ENCODE measurements around the gene DDX27. TPM values are rescaled to one million over a fixed set of nuclear protein-coding genes. Genes with fewer than 3 reads are reported as not detected.
"Not testable (repeated sequence)": the region's sequence is repeated elsewhere in the genome, so short reads cannot be mapped to it uniquely, and the experiment has no call there.

The DDX27 gene
- polyA plus RNA-seq, 1 of the 3 experiments (the other 2 are of a cell fraction): 51.9 TPM

DNA sequence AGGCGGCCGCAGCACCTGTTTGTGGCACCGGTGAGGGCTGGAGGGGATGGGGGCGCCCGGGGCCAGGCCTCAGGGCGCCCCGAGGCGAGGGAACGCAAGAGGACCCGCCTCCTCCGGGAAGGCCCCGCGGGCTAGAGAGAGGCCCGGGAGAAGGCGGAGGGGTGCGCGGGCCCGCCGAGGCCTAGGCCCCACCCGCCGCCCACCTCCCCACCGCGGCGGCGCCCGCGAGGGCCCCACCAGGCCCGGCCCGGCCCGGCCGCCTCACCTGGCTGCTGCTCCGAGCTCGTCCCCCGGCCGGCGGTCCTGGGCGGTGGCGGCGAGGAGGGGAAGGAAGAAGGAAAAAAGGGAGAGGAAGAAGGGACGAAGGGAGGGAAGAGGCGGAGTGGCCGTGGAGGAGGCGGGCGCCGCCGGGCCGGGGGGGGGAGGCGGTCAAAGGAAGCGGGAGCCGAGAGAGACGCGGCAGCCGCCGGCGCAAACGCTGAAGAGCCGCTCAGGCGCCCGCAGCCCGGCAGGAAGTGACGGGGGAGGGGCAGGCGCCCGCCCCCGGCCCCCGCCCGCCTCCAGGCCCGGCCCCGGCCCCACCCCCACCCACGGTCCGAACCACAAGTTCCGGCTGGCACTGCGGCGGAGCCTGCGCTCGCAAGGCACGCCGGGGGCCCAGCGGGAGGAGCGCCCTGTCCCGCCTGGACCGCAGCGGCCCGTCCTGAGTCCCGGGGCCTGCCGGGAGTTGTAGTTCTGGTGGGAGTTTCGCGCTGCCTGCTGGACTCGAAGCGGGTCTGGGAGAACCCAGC is 31.2 kb upstream of the DDX27 start, which contains the start of gene STAU1 (continued):
- TF ChIP-seq YY1 (IDR thresholded peaks at IDR 0.05; ENCODE audit: low read depth) (no peak), POLR2AphosphoS5 (IDR thresholded peaks at IDR 0.05; ENCODE audit: low read depth, low read length) (peak; percentile 77)

DNA sequence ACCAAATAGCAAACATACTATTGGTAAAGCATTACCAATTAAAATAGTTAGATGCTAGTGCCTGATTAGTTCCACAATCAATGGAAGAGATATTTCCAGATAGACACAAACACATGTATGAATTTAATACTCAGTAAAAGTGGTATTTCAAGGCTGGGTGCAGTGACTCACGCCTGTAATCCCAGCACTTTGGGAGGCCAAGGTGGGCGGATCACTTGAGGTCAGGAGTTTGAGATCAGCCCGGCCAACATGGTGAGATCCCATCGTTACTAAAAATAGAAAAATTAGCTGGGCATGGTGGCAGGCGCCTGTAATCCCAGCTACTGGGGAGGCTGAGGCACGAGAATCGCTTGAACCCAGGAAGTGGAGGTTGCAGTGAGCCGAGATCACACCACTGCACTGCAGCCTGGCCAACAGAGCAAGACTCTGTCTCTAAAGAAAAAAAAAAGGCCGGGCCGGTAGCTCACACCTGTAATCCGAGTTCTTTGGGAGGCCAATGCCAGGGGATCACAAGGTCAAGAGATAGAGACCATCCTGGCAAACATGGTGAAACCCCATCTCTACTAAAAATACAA is 26.2 kb upstream of the DDX27 start:
- H3K9me3 ChIP-seq; POLR2A ChIA-PET; H3K4me3 ChIP-seq (ENCODE audit: low read depth in 2 of 2, low read length in 1 of 2); H3K9ac ChIP-seq; H3K27ac ChIP-seq (ENCODE audit: low read depth in 2 of 2, low read length in 1 of 2); H3K4me2 ChIP-seq; H3K36me3 ChIP-seq (replicated peaks in 1 of 2; ENCODE audit: control insufficient read depth in 1 of 2, insufficient read depth in 2 of 2, low read length in 1 of 2); H3K79me2 ChIP-seq (ENCODE audit: insufficient read depth); H3K9me2 ChIP-seq; H3F3A ChIP-seq (replicated peaks; ENCODE audit: insufficient read depth); DNase-seq; H3K27me3 ChIP-seq (ENCODE audit: insufficient read depth); H3K4me1 ChIP-seq (ENCODE audit: control insufficient read depth in 1 of 2, insufficient read depth in 2 of 2, low read depth in 1 of 2, low read length in 1 of 2); H4K20me1 ChIP-seq (ENCODE audit: insufficient read depth); H2AFZ ChIP-seq (ENCODE audit: low read depth): not testable (repeated sequence)
- WGBS (ENCODE audit: low lambda C conversion rate): 87% methylated on average over 11 of the region's 11 CpGs
- CTCF ChIA-PET: interaction anchor here (1.8 kb wide), 1 partner anchor 24 kb away, joined by 4 read pairs; no protein-coding TSS in a partner anchor

DNA sequence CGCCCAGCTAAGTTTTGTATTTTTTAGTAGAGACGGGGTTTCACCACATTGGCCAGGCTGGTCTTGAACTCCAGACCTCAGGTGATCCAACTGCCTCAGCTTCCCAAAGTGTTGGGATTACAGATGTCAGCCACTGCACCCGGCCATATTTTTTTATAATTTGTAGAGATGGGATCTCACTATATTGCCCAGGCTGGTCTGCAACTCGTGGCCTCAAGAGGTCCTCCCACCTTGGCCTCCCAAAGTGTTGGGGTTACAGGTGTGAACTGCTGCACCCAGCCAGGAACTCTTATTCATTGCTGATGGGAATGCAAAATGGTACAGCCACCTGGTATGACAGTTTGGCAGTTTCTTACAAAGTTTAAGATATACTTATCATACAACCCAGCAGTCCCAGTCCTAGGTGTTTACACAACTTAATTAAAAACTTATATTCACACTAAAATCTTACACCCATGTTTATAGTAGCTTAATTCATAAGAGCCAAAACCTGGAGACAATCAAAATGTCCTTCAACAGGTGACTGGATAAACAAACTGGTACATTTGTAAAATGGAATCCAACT is 19.4 kb upstream of the DDX27 start:
- no peaks in the 10 kb centered on the region for H3K36me3 ChIP-seq (replicated peaks in 1 of 2; ENCODE audit: control insufficient read depth in 1 of 2, insufficient read depth in 2 of 2, low read length in 1 of 2)
- CTCF ChIA-PET: no interaction called here
- no peak overlapping the region for H3K4me3 ChIP-seq (ENCODE audit: low read depth in 2 of 2, low read length in 1 of 2)
- H3K79me2 ChIP-seq (ENCODE audit: insufficient read depth): no peaks in the 10 kb centered on the region
- no peaks in the 10 kb centered on the region for H3K27me3 ChIP-seq (ENCODE audit: insufficient read depth)
- no peak overlapping the region for H3K4me2 ChIP-seq
- H3K9me2 ChIP-seq: no peaks in the 10 kb centered on the region
- no peaks in the 10 kb centered on the region for H4K20me1 ChIP-seq (ENCODE audit: insufficient read depth)
- H2AFZ ChIP-seq (ENCODE audit: low read depth): no peak overlapping the region
- H3F3A ChIP-seq (replicated peaks; ENCODE audit: insufficient read depth): no peaks in the 10 kb centered on the region
- H3K27ac ChIP-seq (ENCODE audit: low read depth in 2 of 2, low read length in 1 of 2): no peak overlapping the region
- H3K9me3 ChIP-seq: no peaks in the 10 kb centered on the region
- WGBS (ENCODE audit: low lambda C conversion rate): 76% methylated on average over 3 of the region's 4 CpGs
- POLR2A ChIA-PET: interaction anchor here (0.6 kb wide), 1 partner anchor 203 kb away, joined by 3 read pairs; no protein-coding TSS in a partner anchor
- no peaks in the 10 kb centered on the region for H3K4me1 ChIP-seq (ENCODE audit: control insufficient read depth in 1 of 2, insufficient read depth in 2 of 2, low read depth in 1 of 2, low read length in 1 of 2)
- no peak for DNase-seq
- no peak overlapping the region for H3K9ac ChIP-seq
- TF ChIP-seq, protein P1, sequence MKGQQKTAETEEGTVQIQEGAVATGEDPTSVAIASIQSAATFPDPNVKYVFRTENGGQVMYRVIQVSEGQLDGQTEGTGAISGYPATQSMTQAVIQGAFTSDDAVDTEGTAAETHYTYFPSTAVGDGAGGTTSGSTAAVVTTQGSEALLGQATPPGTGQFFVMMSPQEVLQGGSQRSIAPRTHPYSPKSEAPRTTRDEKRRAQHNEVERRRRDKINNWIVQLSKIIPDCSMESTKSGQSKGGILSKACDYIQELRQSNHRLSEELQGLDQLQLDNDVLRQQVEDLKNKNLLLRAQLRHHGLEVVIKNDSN (IDR thresholded peaks at IDR 0.05; ENCODE audit: borderline replicate concordance, low read depth): no peak
- TF ChIP-seq EP300 (IDR thresholded peaks at IDR 0.05; ENCODE audit: borderline replicate concordance in 1 of 2, low read depth in 1 of 2, low read length in 1 of 2) (no peak), RFX5 (IDR thresholded peaks at IDR 0.05; ENCODE audit: low read length) (no peak), EZH2phosphoT487 (IDR thresholded peaks at IDR 0.05; ENCODE audit: borderline replicate concordance, low read depth) (no peak), SIN3A (IDR thresholded peaks at IDR 0.05; ENCODE audit: borderline replicate concordance, low read depth, low read length) (no peak), NRF1 (IDR thresholded peaks at IDR 0.05; ENCODE audit: low read depth, low read length) (no peak), MEF2A (IDR thresholded peaks at IDR 0.05; ENCODE audit: borderline replicate concordance, low read depth) (no peak), RCOR1 (IDR thresholded peaks at IDR 0.05; ENCODE audit: low read length) (no peak), NFIC (IDR thresholded peaks at IDR 0.05; ENCODE audit: borderline replicate concordance) (no peak), GABPA (IDR thresholded peaks at IDR 0.05; ENCODE audit: low read depth) (no peak), CHD2 (IDR thresholded peaks at IDR 0.05; ENCODE audit: low read length, partially characterized antibody) (no peak), JUND (IDR thresholded peaks at IDR 0.05) (no peak)
- TF ChIP-seq, protein P2, sequence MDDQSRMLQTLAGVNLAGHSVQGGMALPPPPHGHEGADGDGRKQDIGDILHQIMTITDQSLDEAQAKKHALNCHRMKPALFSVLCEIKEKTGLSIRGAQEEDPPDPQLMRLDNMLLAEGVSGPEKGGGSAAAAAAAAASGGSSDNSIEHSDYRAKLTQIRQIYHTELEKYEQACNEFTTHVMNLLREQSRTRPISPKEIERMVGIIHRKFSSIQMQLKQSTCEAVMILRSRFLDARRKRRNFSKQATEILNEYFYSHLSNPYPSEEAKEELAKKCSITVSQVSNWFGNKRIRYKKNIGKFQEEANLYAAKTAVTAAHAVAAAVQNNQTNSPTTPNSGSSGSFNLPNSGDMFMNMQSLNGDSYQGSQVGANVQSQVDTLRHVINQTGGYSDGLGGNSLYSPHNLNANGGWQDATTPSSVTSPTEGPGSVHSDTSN (IDR thresholded peaks at IDR 0.05): no peak
- TF ChIP-seq, protein P3, sequence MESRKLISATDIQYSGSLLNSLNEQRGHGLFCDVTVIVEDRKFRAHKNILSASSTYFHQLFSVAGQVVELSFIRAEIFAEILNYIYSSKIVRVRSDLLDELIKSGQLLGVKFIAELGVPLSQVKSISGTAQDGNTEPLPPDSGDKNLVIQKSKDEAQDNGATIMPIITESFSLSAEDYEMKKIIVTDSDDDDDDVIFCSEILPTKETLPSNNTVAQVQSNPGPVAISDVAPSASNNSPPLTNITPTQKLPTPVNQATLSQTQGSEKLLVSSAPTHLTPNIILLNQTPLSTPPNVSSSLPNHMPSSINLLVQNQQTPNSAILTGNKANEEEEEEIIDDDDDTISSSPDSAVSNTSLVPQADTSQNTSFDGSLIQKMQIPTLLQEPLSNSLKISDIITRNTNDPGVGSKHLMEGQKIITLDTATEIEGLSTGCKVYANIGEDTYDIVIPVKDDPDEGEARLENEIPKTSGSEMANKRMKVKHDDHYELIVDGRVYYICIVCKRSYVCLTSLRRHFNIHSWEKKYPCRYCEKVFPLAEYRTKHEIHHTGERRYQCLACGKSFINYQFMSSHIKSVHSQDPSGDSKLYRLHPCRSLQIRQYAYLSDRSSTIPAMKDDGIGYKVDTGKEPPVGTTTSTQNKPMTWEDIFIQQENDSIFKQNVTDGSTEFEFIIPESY (IDR thresholded peaks at IDR 0.05; ENCODE audit: borderline replicate concordance, low read depth): no peak
- TF ChIP-seq, protein P4, sequence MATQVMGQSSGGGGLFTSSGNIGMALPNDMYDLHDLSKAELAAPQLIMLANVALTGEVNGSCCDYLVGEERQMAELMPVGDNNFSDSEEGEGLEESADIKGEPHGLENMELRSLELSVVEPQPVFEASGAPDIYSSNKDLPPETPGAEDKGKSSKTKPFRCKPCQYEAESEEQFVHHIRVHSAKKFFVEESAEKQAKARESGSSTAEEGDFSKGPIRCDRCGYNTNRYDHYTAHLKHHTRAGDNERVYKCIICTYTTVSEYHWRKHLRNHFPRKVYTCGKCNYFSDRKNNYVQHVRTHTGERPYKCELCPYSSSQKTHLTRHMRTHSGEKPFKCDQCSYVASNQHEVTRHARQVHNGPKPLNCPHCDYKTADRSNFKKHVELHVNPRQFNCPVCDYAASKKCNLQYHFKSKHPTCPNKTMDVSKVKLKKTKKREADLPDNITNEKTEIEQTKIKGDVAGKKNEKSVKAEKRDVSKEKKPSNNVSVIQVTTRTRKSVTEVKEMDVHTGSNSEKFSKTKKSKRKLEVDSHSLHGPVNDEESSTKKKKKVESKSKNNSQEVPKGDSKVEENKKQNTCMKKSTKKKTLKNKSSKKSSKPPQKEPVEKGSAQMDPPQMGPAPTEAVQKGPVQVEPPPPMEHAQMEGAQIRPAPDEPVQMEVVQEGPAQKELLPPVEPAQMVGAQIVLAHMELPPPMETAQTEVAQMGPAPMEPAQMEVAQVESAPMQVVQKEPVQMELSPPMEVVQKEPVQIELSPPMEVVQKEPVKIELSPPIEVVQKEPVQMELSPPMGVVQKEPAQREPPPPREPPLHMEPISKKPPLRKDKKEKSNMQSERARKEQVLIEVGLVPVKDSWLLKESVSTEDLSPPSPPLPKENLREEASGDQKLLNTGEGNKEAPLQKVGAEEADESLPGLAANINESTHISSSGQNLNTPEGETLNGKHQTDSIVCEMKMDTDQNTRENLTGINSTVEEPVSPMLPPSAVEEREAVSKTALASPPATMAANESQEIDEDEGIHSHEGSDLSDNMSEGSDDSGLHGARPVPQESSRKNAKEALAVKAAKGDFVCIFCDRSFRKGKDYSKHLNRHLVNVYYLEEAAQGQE (IDR thresholded peaks at IDR 0.05; ENCODE audit: low read depth, low read length): no peak
